Thoracic aorta (tissue), 2 donors: ENCODE measurements around the gene DTX2. TPM values are rescaled to one million over a fixed set of nuclear protein-coding genes. Genes with fewer than 3 reads are reported as not detected.
A peak's percentile ranks its signal among the peaks of the same experiment; 100 is the strongest.
"Not testable (repeated sequence)": the region's sequence is repeated elsewhere in the genome, so short reads cannot be mapped to it uniquely, and the experiment has no call there.

Source experiments
- ATAC-seq: fragments of 150-250 bp; one replicate; pipeline ENCODE4 v1.8.0; 2017; ENCODE audit warnings: low read depth; ENCODE audit not compliant: insufficient number of reproducible peaks, low FRiP score
- DNase-seq: peaks from one replicate; pipeline ENCODE4 v3.0.0-alpha.2; 2020; ENCODE audit warnings: low spot score
- H3K27ac ChIP-seq, 2 donors: fragments of 200-600 bp; sonication (generic); 1 replicate in 1 of 2; 2 replicates in 1 of 2; pipeline ENCODE4 v1.5.1; 2016; ENCODE audit warnings: mild to moderate bottlenecking in 2 of 2, moderate library complexity in 2 of 2
- H3K27me3 ChIP-seq: fragments of 200-600 bp; sonication (generic); replicated peaks from 2 replicates; pipeline ENCODE4 v1.6.0; 2016; ENCODE audit warnings: mild to moderate bottlenecking; ENCODE audit not compliant: insufficient read depth
- H3K36me3 ChIP-seq: fragments of 200-600 bp; sonication (generic); one replicate; pipeline ENCODE4 v1.5.1; 2016
- H3K4me1 ChIP-seq, 2 donors: fragments of 200-600 bp; sonication (generic); 1 replicate in 1 of 2; 2 replicates in 1 of 2; pipeline versions ENCODE4 v1.5.1 to v1.6.0; 2016; ENCODE audit warnings: low read depth in 2 of 2, mild to moderate bottlenecking in 1 of 2; ENCODE audit not compliant: control insufficient read depth in 1 of 2
- H3K4me3 ChIP-seq: fragments of 200-600 bp; sonication (generic); 2 replicates; pipeline ENCODE4 v1.5.1; 2016; ENCODE audit warnings: mild to moderate bottlenecking
- H3K9me3 ChIP-seq: fragments of 200-600 bp; sonication (generic); 2 replicates; pipeline ENCODE4 v1.5.1; 2016
- total RNA-seq, 2 donors: library from RNA; depleted of rRNA; stranded (reverse); fragments of >200 nt; gene quantifications; one replicate each; pipeline versions ENCODE4 v1.1.0 to v1.2.3, GENCODE V29; 2016

The DTX2 gene
- total RNA-seq, 2 donors from 2014 or later = 19.1 to 21.3 TPM

DNA sequence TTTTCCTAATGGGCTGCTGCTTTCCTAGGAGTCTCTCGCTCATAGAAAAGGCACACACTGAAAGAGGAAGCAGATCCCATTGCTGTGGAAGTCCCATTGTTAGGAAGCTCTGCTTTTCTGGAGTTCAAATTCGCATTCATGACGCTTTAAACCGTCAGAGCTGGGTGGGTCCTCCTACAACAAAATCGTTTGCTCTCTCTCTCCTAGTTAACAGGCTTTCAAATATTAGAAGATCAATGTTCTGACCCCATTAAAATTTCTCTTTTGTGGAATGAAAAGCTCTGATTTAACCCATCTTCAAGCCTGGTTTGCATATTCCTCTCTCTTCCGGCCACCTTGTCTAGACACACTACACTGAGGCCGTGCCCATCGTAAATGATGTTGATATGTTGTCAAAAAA, 81.7 kb downstream of the DTX2 start, which contains the start of gene SPDYE16:
SPDYE16 (minus strand) TSS at position 101 of the 400 bp plus-strand sequence. CDS start 1,838 bp downstream, outside the sequence.
- H3K9me3 ChIP-seq, H3K27me3 ChIP-seq, H3K4me3 ChIP-seq, ATAC-seq, H3K36me3 ChIP-seq, DNase-seq, H3K27ac ChIP-seq, H3K4me1 ChIP-seq: not testable (repeated sequence)

DNA sequence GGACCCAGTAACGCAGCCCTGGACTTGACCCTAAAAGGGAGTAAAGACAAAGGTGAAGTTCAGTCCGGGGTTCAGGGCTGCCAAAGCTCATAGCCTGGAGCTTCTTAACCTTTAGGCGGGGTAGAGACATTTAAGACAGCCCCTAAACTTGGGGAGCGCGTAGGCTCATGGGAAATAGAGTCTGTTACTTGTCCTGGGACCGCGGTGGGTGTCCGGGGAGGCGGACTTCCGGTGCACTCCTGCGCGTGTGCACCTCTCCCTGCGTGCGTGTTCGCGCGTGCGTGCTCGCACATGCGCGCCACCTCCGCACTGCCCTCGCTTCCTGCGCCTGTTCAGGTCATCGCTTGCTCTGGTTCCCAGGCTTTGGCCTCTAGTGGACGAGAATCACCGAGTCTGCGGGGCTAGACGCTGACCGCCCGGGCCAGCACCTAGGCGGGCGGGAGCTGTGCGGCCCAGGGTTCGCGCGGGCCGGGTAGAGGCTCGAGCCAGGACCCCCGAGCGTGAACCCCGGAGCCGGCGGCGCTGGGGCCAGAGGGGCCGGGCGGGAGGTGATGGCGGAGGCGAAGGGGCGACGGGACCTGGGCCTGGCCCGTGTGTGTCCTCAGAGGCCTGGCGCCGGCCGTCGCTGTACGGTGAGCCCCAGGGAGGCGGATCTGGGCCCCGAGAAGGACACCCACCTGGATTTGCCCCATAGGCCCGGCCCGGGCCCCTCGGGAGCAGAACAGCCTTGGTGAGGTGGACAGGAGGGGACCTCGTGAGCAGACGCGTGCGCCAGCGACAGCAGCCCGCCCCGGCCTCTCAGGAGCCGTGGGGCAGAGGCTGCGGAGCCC, 87.7 kb downstream of the DTX2 start:
- peak; percentile 100 for ATAC-seq
- peak overlapping the region; percentile 92 to 93 for H3K27ac ChIP-seq
- peak overlapping the region; percentile 95 for H3K4me3 ChIP-seq
- not testable (repeated sequence) for H3K27me3 ChIP-seq, H3K9me3 ChIP-seq, H3K4me1 ChIP-seq, H3K36me3 ChIP-seq
- peak; percentile 70 for DNase-seq

DNA sequence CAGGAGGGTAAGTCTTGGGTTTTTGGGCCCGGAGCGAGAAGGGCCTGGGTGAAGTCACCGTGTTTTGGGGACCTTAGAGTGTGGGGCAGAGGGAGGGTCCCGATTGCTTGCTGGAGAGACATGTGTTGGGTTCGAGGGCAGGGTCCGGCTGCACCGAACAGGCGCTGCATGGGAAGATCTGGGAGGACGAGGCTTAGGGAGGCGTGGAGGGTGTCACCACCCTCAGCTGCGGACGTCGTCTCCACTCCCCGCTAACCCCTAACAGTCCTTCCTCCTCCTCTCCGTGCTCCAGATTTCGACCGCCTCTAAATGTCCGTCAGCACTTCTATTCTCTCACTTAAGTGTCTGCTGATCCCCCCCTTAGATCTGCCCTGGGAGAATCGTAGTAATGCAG, 88.3 kb downstream of the DTX2 start:
- not testable (repeated sequence) for H3K4me1 ChIP-seq, H3K27me3 ChIP-seq, ATAC-seq, DNase-seq, H3K9me3 ChIP-seq, H3K36me3 ChIP-seq
- peak overlapping the region; percentile 95 for H3K4me3 ChIP-seq
- peak overlapping the region; percentile 92 to 93 for H3K27ac ChIP-seq

DNA sequence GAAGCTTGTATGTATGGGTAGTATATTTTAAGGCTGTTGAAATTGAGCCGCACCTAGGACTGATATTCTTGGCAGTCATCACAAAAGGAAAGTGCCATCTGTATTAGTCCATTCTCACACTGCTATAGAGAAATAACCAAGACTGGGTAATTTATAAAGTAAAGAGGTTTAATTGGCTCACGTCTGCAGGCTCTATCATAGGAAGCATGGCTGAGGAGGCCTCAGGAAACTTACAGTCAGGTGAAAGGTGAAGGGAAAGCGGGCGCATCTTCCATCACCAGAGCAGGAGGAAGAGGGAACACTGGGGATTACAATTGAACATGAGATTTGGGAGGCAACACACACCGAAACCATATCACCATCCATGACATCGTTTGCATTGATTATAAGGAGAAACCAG, 90.5 kb downstream of the DTX2 start:
- ATAC-seq, H3K9me3 ChIP-seq, H3K27me3 ChIP-seq, H3K27ac ChIP-seq, H3K36me3 ChIP-seq, H3K4me3 ChIP-seq, H3K4me1 ChIP-seq, DNase-seq: not testable (repeated sequence)

Other genes starting within 250 kb of the DTX2 start
- 1,000 to 10,000 TPM; 1,835 to 2,623 TPM for gene HSPB1, start 159.0 kb upstream of the DTX2 start, total RNA-seq
- 100 to 1,000 TPM in 1 of 2 donors, 10 to 100 TPM in 1; 63.2 to 129 TPM for gene YWHAG, start 102.7 kb upstream of the DTX2 start, total RNA-seq
- gene SSC4D, start 52.0 kb upstream of the DTX2 start, total RNA-seq = 1 to 10 TPM; 1.5 to 3.2 TPM
- gene ZP3, start 36.8 kb upstream of the DTX2 start, total RNA-seq = 1 to 10 TPM; 1.6 TPM
- gene UPK3B, start 48.8 kb downstream of the DTX2 start, total RNA-seq = 1 to 10 TPM; 3.9 to 5.1 TPM
- gene SPDYE16, start 81.6 kb downstream of the DTX2 start, total RNA-seq = 1 to 10 TPM in 1 of 2 donors, under 1 TPM in 1; 0.28 to 1.4 TPM
- 1 to 10 TPM; 6.8 to 7.3 TPM for gene POMZP3, start 165.6 kb downstream of the DTX2 start, total RNA-seq